ENCODE data around the gene SPDYE2.
"Not testable (repeated sequence)": the region's sequence is repeated elsewhere in the genome, so short reads cannot be mapped to it uniquely, and the experiment has no call there.

GRCh38 chr7:102527182-102527581, 23.8 kb upstream of the SPDYE2 start:
- TF ChIP-seq CTCF, POLR2AphosphoS5, POLR2A, EP300 (IDR thresholded peaks at IDR 0.05): not testable (repeated sequence)
